ENCODE data around the gene PSMA7.

PSMA7 gene

DNA sequence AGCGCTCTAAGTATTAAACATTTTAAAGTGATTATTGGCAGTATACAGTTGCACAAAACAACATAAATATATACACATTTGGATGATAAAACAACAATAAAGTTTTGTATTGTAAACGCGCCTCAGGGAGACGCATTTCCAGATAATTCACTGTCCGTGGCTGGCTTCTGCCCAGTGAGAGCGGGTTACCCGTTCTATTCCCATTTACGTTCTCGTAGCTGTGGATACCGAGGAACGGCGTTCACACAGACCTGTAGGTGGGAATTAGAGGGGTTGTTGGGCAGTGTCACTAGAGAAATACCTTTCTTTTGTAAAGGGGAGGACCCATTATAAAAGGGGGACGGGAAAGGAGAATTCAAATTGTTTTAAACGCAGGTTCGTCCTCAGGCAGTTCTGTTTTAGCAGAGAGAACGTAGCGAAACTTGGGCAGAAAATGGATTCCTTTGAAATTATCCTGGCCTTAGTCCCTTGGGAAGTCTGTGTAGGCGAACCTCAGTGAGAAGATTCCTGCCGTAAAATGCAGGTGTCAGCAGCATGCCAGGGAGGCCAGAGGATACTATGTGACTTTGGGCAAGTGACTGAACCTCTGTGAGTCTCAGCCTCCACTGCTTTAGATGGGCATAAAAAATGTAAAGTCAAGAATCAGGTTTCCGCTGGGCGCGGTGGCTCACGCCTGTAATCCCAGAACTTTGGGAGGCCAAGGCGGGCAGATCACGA is 40.4 kb upstream of the PSMA7 start:
- H3K4me3 ChIP-seq (ENCODE audit: low read length) = peak overlapping the region; percentile 96
- TF ChIP-seq, protein P1, sequence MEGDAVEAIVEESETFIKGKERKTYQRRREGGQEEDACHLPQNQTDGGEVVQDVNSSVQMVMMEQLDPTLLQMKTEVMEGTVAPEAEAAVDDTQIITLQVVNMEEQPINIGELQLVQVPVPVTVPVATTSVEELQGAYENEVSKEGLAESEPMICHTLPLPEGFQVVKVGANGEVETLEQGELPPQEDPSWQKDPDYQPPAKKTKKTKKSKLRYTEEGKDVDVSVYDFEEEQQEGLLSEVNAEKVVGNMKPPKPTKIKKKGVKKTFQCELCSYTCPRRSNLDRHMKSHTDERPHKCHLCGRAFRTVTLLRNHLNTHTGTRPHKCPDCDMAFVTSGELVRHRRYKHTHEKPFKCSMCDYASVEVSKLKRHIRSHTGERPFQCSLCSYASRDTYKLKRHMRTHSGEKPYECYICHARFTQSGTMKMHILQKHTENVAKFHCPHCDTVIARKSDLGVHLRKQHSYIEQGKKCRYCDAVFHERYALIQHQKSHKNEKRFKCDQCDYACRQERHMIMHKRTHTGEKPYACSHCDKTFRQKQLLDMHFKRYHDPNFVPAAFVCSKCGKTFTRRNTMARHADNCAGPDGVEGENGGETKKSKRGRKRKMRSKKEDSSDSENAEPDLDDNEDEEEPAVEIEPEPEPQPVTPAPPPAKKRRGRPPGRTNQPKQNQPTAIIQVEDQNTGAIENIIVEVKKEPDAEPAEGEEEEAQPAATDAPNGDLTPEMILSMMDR (conservative IDR thresholded peaks at IDR 0.05; ENCODE audit: low read length) = no peak
- DNase-seq (ENCODE audit: low read depth) = no peak

- TF ChIP-seq, protein P1 (conservative IDR thresholded peaks at IDR 0.05; ENCODE audit: low read length) = no peak
- peak within 1 kb of the TSS; percentile 96 for H3K4me3 ChIP-seq (ENCODE audit: low read length)
- DNase-seq (ENCODE audit: low read depth) = peak; percentile 93
Measured at GRCh38 chr20:62182469-62183425, 39.6 kb upstream of the PSMA7 start, which contains the start of gene MTG2. MTG2 (plus strand) TSS chr20:62183028; CDS start chr20:62193421, 10,393 bp downstream.

DNA sequence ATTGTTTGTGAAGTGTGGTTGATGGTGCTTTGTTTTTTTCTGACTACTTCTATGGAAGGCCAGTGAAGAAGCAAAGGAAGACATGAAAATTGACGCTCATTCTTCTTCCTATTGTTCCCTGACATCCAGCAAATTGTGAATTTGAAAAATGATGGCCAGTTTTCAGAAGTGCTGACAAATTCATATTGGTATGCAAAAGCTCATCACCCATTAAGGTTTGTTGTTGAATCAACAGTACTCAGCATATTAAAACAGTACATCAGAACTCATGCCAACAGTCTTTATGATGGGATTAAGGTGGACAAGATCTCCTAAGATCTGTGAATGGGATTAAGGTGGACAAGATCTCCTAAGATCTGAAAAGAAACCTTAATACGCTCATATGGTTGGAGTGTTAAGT is 38.6 kb upstream of the PSMA7 start:
- TF ChIP-seq, protein P1 (conservative IDR thresholded peaks at IDR 0.05; ENCODE audit: low read length) = no peak
- no peak for DNase-seq (ENCODE audit: low read depth)
- peak overlapping the region; percentile 96 for H3K4me3 ChIP-seq (ENCODE audit: low read length)

GRCh38 chr20:62179162-62179504 is 35.9 kb upstream of the PSMA7 start:
- H3K4me3 ChIP-seq (ENCODE audit: low read length) = no peak overlapping the region
- TF ChIP-seq, protein P1 (conservative IDR thresholded peaks at IDR 0.05; ENCODE audit: low read length) = no peak
- DNase-seq (ENCODE audit: low read depth) = no peak

GRCh38 chr20:62178316-62179161 is 35.3 kb upstream of the PSMA7 start:
- DNase-seq (ENCODE audit: low read depth) = no peak
- TF ChIP-seq, protein P1 (conservative IDR thresholded peaks at IDR 0.05; ENCODE audit: low read length) = no peak
- no peak overlapping the region for H3K4me3 ChIP-seq (ENCODE audit: low read length)

- TF ChIP-seq, protein P1 (conservative IDR thresholded peaks at IDR 0.05; ENCODE audit: low read length) = no peak
- no peak for DNase-seq (ENCODE audit: low read depth)
- H3K4me3 ChIP-seq (ENCODE audit: low read length) = no peak overlapping the region
Measured at GRCh38 chr20:62177307-62177706, 34.1 kb upstream of the PSMA7 start.
